Kidney (tissue), 14 donors: ENCODE data around the gene HNF1B. TPM values are rescaled to one million over a fixed set of nuclear protein-coding genes. Genes with fewer than 3 reads are reported as not detected.

ENCODE experiments used
- DNase-seq, 5 donors: peaks; one replicate each; pipeline ENCODE4 v3.0.0-alpha.2; 2013 to 2020
- FAIRE-seq: peaks from 2 replicates; lab custom pipeline; 2012; peaks lifted over from hg19 to GRCh38; lab: Jason Lieb, UNC
- H3K27ac ChIP-seq, 2 donors: one replicate each; pipeline ENCODE4 v1.7.0; 2013; ENCODE audit warnings: low read depth in 2 of 2, low read length in 2 of 2, inconsistent platforms in 1 of 2
- H3K27me3 ChIP-seq: one replicate; pipeline ENCODE4 v1.7.1; 2013; ENCODE audit warnings: low read length, inconsistent platforms; ENCODE audit not compliant: control insufficient read depth, insufficient read depth
- H3K36me3 ChIP-seq, 3 donors: one replicate each; pipeline versions ENCODE4 v1.7.0 to v1.7.1; 2013; ENCODE audit warnings: low read length in 3 of 3, control low read depth in 1 of 3, inconsistent platforms in 1 of 3; ENCODE audit not compliant: insufficient read depth in 3 of 3, control insufficient read depth in 2 of 3
- H3K4me1 ChIP-seq, 3 donors: one replicate each; pipeline versions ENCODE4 v1.7.0 to v1.7.1; 2013; ENCODE audit warnings: low read length in 3 of 3, inconsistent platforms in 1 of 3, low read depth in 1 of 3; ENCODE audit not compliant: control insufficient read depth in 2 of 3, insufficient read depth in 2 of 3
- H3K4me3 ChIP-seq, 3 donors: one replicate each; pipeline versions ENCODE4 v1.7.0 to v1.8.1; 2013; ENCODE audit warnings: low read length in 3 of 3, control low read depth in 1 of 3, inconsistent platforms in 1 of 3
- H3K9ac ChIP-seq, 3 donors: one replicate each; pipeline versions ENCODE4 v1.7.0 to v1.7.1; 2013; ENCODE audit warnings: low read length in 3 of 3, control low read depth in 1 of 3, inconsistent platforms in 1 of 3
- H3K9me3 ChIP-seq, 3 donors: one replicate each; pipeline versions ENCODE4 v1.7.0 to v1.7.1; 2013; ENCODE audit warnings: low read length in 3 of 3, control low read depth in 1 of 3, inconsistent platforms in 1 of 3; ENCODE audit not compliant: control insufficient read depth in 2 of 3, insufficient read depth in 1 of 3
- CTCF ChIP-seq: IDR thresholded peaks from 3 replicates; pipeline ENCODE4 v1.5.1; 2012; ENCODE audit warnings: mild to moderate bottlenecking, moderate library complexity, borderline replicate concordance; ENCODE audit not compliant: insufficient read depth; ENCODE audit errors: extremely low read depth
- intact Hi-C: fragments of 100-400 bp; cut with DNase I; formaldehyde crosslinking; loops from one replicate; pipeline ENCODE4 v1.11.1; 2022
- polyA plus RNA-seq: library from polyadenylated mRNA; stranded (reverse); fragments of 350-450 nt; fragmentation: Illumina TruSeq; extraction: RNeasy Lipid Tissue Mini Kit (QIAGEN cat#74804); gene quantifications from one replicate; pipeline ENCODE4 v1.2.3, GENCODE V29; 2014; ENCODE audit warnings: low read depth, low replicate concordance; ENCODE audit not compliant: insufficient read depth
- total RNA-seq: library from RNA; stranded (reverse); fragmentation: NEBNext Ultra II Directional; extraction: Animal tissue kit (Norgen Biotek cat#: 25700); gene quantifications from one replicate; pipeline ENCODE4 v1.2.1, GENCODE V29; 2021
- donor health status: control.
- donor health status: control.
- donor health status: control.
- donor health status: control.
- donor health status: control.
- donor health status: DM: yes; HTN: yes; CAD: no.
- donor health status: Normal renal cell carcinoma (clear cell type).

The HNF1B gene
- total and polyA plus RNA-seq, 2 donors from 2014 or later: 84.1 to 185 TPM

GRCh38 chr17:37699285-37699973 is 45.4 kb downstream of the HNF1B start:
- no peak for FAIRE-seq
- DNase-seq: no peak
- Histone ChIP-seq H3K27me3 (no peaks in the 10 kb centered on the region), H3K4me1 (peaks cover 0 to 29% (median 9%) of the 10 kb centered on the region in 3 donors), H3K9me3 (no peaks in the 10 kb centered on the region), H3K27ac (peak overlapping the region; percentile 20 to 74), H3K36me3 (peaks cover 6 to 79% (median 37%) of the 10 kb centered on the region in 3 donors), H3K9ac (no peak overlapping the region), H3K4me3 (no peak overlapping the region)
- intact Hi-C loops: no loop called here
- no peak for TF ChIP-seq CTCF

- no peak overlapping the region for H3K4me3 ChIP-seq
- no peaks in the 10 kb centered on the region for H3K9me3 ChIP-seq
- TF ChIP-seq CTCF: no peak
- H3K9ac ChIP-seq: no peak overlapping the region
- intact Hi-C loops: no loop called here
- peaks cover 0 to 29% (median 9%) of the 10 kb centered on the region in 3 donors for H3K4me1 ChIP-seq
- no peak for FAIRE-seq
- H3K36me3 ChIP-seq: peaks cover 6 to 74% (median 33%) of the 10 kb centered on the region in 3 donors
- no peak for DNase-seq
- peak overlapping the region; percentile 20 to 74 for H3K27ac ChIP-seq
- no peaks in the 10 kb centered on the region for H3K27me3 ChIP-seq
Measured at GRCh38 chr17:37698911-37699255, 46.0 kb downstream of the HNF1B start.

GRCh38 chr17:37698132-37698910 is 46.5 kb downstream of the HNF1B start:
- TF ChIP-seq CTCF: no peak
- Histone ChIP-seq H3K36me3 (peaks cover 6 to 68% (median 31%) of the 10 kb centered on the region in 3 donors), H3K27me3 (no peaks in the 10 kb centered on the region), H3K9ac (no peak overlapping the region), H3K9me3 (no peaks in the 10 kb centered on the region), H3K27ac (peak overlapping the region; percentile 20 to 52), H3K4me3 (no peak overlapping the region), H3K4me1 (peaks cover 0 to 32% (median 9%) of the 10 kb centered on the region in 3 donors)
- no peak for DNase-seq
- FAIRE-seq: no peak
- intact Hi-C loops: no loop called here
